ENCODE measurements around the gene MARVELD1.

The MARVELD1 gene

GRCh38 chr10:97713339-97713825 is at the start of gene MARVELD1:
MARVELD1 (plus strand) TSS chr10:97713730; CDS start chr10:97713877, 147 bp downstream.
- Histone ChIP-seq H3K4me3 (ENCODE audit: low read length in 2 of 2) (peak within 1 kb of the TSS; percentile 76 to 77), H3K27me3 (ENCODE audit: control insufficient read depth in 2 of 2, insufficient read depth in 2 of 2, low read length in 2 of 2) (no peaks in the 10 kb centered on the region), H3K9ac (ENCODE audit: low read depth in 1 of 2, low read length in 2 of 2) (peak within 1 kb of the TSS; percentile 74 to 80), H3K36me3 (ENCODE audit: control insufficient read depth in 2 of 2, insufficient read depth in 2 of 2, low read length in 2 of 2) (peaks cover 7 to 11% of the 10 kb centered on the region in 2 donors), H3K4me1 (ENCODE audit: control insufficient read depth in 2 of 2, insufficient read depth in 2 of 2, low read length in 2 of 2) (peaks cover 34 to 38% of the 10 kb centered on the region in 2 donors), H3K27ac (ENCODE audit: low read depth in 2 of 2, low read length in 2 of 2) (peak within 1 kb of the TSS; percentile 93 to 95), H3K9me3 (ENCODE audit: control insufficient read depth in 2 of 2, low read length in 2 of 2) (no peaks in the 10 kb centered on the region)

GRCh38 chr10:97664282-97664850 is 49.2 kb upstream of the MARVELD1 start:
- peak overlapping the region; percentile 38 to 59 for H3K27ac ChIP-seq (ENCODE audit: low read depth in 2 of 2, low read length in 2 of 2)
- H3K9me3 ChIP-seq (ENCODE audit: control insufficient read depth in 2 of 2, low read length in 2 of 2): no peaks in the 10 kb centered on the region
- peaks cover 12 to 15% of the 10 kb centered on the region in 2 donors for H3K4me1 ChIP-seq (ENCODE audit: control insufficient read depth in 2 of 2, insufficient read depth in 2 of 2, low read length in 2 of 2)
- no peak overlapping the region for H3K9ac ChIP-seq (ENCODE audit: low read depth in 1 of 2, low read length in 2 of 2)
- no peaks in the 10 kb centered on the region for H3K27me3 ChIP-seq (ENCODE audit: control insufficient read depth in 2 of 2, insufficient read depth in 2 of 2, low read length in 2 of 2)
- no peak overlapping the region for H3K4me3 ChIP-seq (ENCODE audit: low read length in 2 of 2)
- peaks cover 0 to 18% of the 10 kb centered on the region in 2 donors for H3K36me3 ChIP-seq (ENCODE audit: control insufficient read depth in 2 of 2, insufficient read depth in 2 of 2, low read length in 2 of 2)

- H3K9me3 ChIP-seq (ENCODE audit: control insufficient read depth in 2 of 2, low read length in 2 of 2): no peaks in the 10 kb centered on the region
- no peak overlapping the region for H3K9ac ChIP-seq (ENCODE audit: low read depth in 1 of 2, low read length in 2 of 2)
- peaks cover 12 to 15% of the 10 kb centered on the region in 2 donors for H3K4me1 ChIP-seq (ENCODE audit: control insufficient read depth in 2 of 2, insufficient read depth in 2 of 2, low read length in 2 of 2)
- no peak overlapping the region for H3K4me3 ChIP-seq (ENCODE audit: low read length in 2 of 2)
- peaks cover 0 to 21% of the 10 kb centered on the region in 2 donors for H3K36me3 ChIP-seq (ENCODE audit: control insufficient read depth in 2 of 2, insufficient read depth in 2 of 2, low read length in 2 of 2)
- H3K27ac ChIP-seq (ENCODE audit: low read depth in 2 of 2, low read length in 2 of 2): no peak overlapping the region
- H3K27me3 ChIP-seq (ENCODE audit: control insufficient read depth in 2 of 2, insufficient read depth in 2 of 2, low read length in 2 of 2): no peaks in the 10 kb centered on the region
Observed at GRCh38 chr10:97666992-97667391, 46.5 kb upstream of the MARVELD1 start.

GRCh38 chr10:97667463-97667862 is 46.1 kb upstream of the MARVELD1 start:
- Histone ChIP-seq H3K27ac (ENCODE audit: low read depth in 2 of 2, low read length in 2 of 2) (no peak overlapping the region), H3K9ac (ENCODE audit: low read depth in 1 of 2, low read length in 2 of 2) (no peak overlapping the region), H3K4me1 (ENCODE audit: control insufficient read depth in 2 of 2, insufficient read depth in 2 of 2, low read length in 2 of 2) (peaks cover 12 to 15% of the 10 kb centered on the region in 2 donors), H3K27me3 (ENCODE audit: control insufficient read depth in 2 of 2, insufficient read depth in 2 of 2, low read length in 2 of 2) (no peaks in the 10 kb centered on the region), H3K9me3 (ENCODE audit: control insufficient read depth in 2 of 2, low read length in 2 of 2) (no peaks in the 10 kb centered on the region), H3K4me3 (ENCODE audit: low read length in 2 of 2) (no peak overlapping the region), H3K36me3 (ENCODE audit: control insufficient read depth in 2 of 2, insufficient read depth in 2 of 2, low read length in 2 of 2) (peaks cover 0 to 21% of the 10 kb centered on the region in 2 donors)

GRCh38 chr10:97669571-97669970 is 44.0 kb upstream of the MARVELD1 start:
- Histone ChIP-seq H3K9me3 (ENCODE audit: control insufficient read depth in 2 of 2, low read length in 2 of 2) (no peaks in the 10 kb centered on the region), H3K27ac (ENCODE audit: low read depth in 2 of 2, low read length in 2 of 2) (no peak overlapping the region), H3K27me3 (ENCODE audit: control insufficient read depth in 2 of 2, insufficient read depth in 2 of 2, low read length in 2 of 2) (no peaks in the 10 kb centered on the region), H3K36me3 (ENCODE audit: control insufficient read depth in 2 of 2, insufficient read depth in 2 of 2, low read length in 2 of 2) (peaks cover 13 to 31% of the 10 kb centered on the region in 2 donors), H3K4me1 (ENCODE audit: control insufficient read depth in 2 of 2, insufficient read depth in 2 of 2, low read length in 2 of 2) (peaks cover 4 to 6% of the 10 kb centered on the region in 2 donors), H3K9ac (ENCODE audit: low read depth in 1 of 2, low read length in 2 of 2) (no peak overlapping the region), H3K4me3 (ENCODE audit: low read length in 2 of 2) (no peak overlapping the region)

GRCh38 chr10:97673736-97674525 is 39.6 kb upstream of the MARVELD1 start:
- H3K9ac ChIP-seq (ENCODE audit: low read depth in 1 of 2, low read length in 2 of 2): no peak overlapping the region
- no peak overlapping the region for H3K4me3 ChIP-seq (ENCODE audit: low read length in 2 of 2)
- peaks cover 44 to 46% of the 10 kb centered on the region in 2 donors for H3K36me3 ChIP-seq (ENCODE audit: control insufficient read depth in 2 of 2, insufficient read depth in 2 of 2, low read length in 2 of 2)
- no peaks in the 10 kb centered on the region for H3K27me3 ChIP-seq (ENCODE audit: control insufficient read depth in 2 of 2, insufficient read depth in 2 of 2, low read length in 2 of 2)
- no peaks in the 10 kb centered on the region for H3K9me3 ChIP-seq (ENCODE audit: control insufficient read depth in 2 of 2, low read length in 2 of 2)
- H3K4me1 ChIP-seq (ENCODE audit: control insufficient read depth in 2 of 2, insufficient read depth in 2 of 2, low read length in 2 of 2): peaks cover 0 to 2% of the 10 kb centered on the region in 2 donors
- H3K27ac ChIP-seq (ENCODE audit: low read depth in 2 of 2, low read length in 2 of 2): no peak overlapping the region

GRCh38 chr10:97675222-97675621 is 38.3 kb upstream of the MARVELD1 start:
- Histone ChIP-seq H3K27me3 (ENCODE audit: control insufficient read depth in 2 of 2, insufficient read depth in 2 of 2, low read length in 2 of 2) (no peaks in the 10 kb centered on the region), H3K4me1 (ENCODE audit: control insufficient read depth in 2 of 2, insufficient read depth in 2 of 2, low read length in 2 of 2) (peaks cover 0 to 2% of the 10 kb centered on the region in 2 donors), H3K36me3 (ENCODE audit: control insufficient read depth in 2 of 2, insufficient read depth in 2 of 2, low read length in 2 of 2) (peaks cover 46 to 53% of the 10 kb centered on the region in 2 donors), H3K9me3 (ENCODE audit: control insufficient read depth in 2 of 2, low read length in 2 of 2) (no peaks in the 10 kb centered on the region), H3K27ac (ENCODE audit: low read depth in 2 of 2, low read length in 2 of 2) (no peak overlapping the region), H3K9ac (ENCODE audit: low read depth in 1 of 2, low read length in 2 of 2) (no peak overlapping the region), H3K4me3 (ENCODE audit: low read length in 2 of 2) (no peak overlapping the region)

GRCh38 chr10:97676770-97677581 is 36.6 kb upstream of the MARVELD1 start:
- Histone ChIP-seq H3K36me3 (ENCODE audit: control insufficient read depth in 2 of 2, insufficient read depth in 2 of 2, low read length in 2 of 2) (peaks cover 43 to 53% of the 10 kb centered on the region in 2 donors), H3K27ac (ENCODE audit: low read depth in 2 of 2, low read length in 2 of 2) (no peak overlapping the region), H3K9ac (ENCODE audit: low read depth in 1 of 2, low read length in 2 of 2) (peak overlapping the region in 1 of 2 donors; percentile 32)

GRCh38 chr10:97679594-97679993 is 33.9 kb upstream of the MARVELD1 start:
- Histone ChIP-seq H3K27ac (ENCODE audit: low read depth in 2 of 2, low read length in 2 of 2) (no peak overlapping the region), H3K36me3 (ENCODE audit: control insufficient read depth in 2 of 2, insufficient read depth in 2 of 2, low read length in 2 of 2) (peaks cover 31 to 40% of the 10 kb centered on the region in 2 donors), H3K4me3 (ENCODE audit: low read length in 2 of 2) (no peak overlapping the region), H3K9me3 (ENCODE audit: control insufficient read depth in 2 of 2, low read length in 2 of 2) (no peaks in the 10 kb centered on the region), H3K4me1 (ENCODE audit: control insufficient read depth in 2 of 2, insufficient read depth in 2 of 2, low read length in 2 of 2) (peaks cover 15 to 25% of the 10 kb centered on the region in 2 donors), H3K9ac (ENCODE audit: low read depth in 1 of 2, low read length in 2 of 2) (no peak overlapping the region), H3K27me3 (ENCODE audit: control insufficient read depth in 2 of 2, insufficient read depth in 2 of 2, low read length in 2 of 2) (no peaks in the 10 kb centered on the region)

More at GRCh38 chr10:97676770-97677581, 36.6 kb upstream of the MARVELD1 start:
- no peaks in the 10 kb centered on the region for H3K9me3 ChIP-seq (ENCODE audit: control insufficient read depth in 2 of 2, low read length in 2 of 2)
- H3K4me1 ChIP-seq (ENCODE audit: control insufficient read depth in 2 of 2, insufficient read depth in 2 of 2, low read length in 2 of 2): peaks cover 2 to 4% of the 10 kb centered on the region in 2 donors
- H3K4me3 ChIP-seq (ENCODE audit: low read length in 2 of 2): no peak overlapping the region
- H3K27me3 ChIP-seq (ENCODE audit: control insufficient read depth in 2 of 2, insufficient read depth in 2 of 2, low read length in 2 of 2): no peaks in the 10 kb centered on the region

Measured in mucosa of rectum (tissue), 2 donors.